ENCODE data around the gene FLCN. TPM values are rescaled to one million over a fixed set of nuclear protein-coding genes. Genes with fewer than 3 reads are reported as not detected.

FLCN gene
- polyA plus RNA-seq, 1 donor (not counting 4 experiments of a cell fraction or from before 2014, with no cell fraction given) = 12.5 TPM

DNA sequence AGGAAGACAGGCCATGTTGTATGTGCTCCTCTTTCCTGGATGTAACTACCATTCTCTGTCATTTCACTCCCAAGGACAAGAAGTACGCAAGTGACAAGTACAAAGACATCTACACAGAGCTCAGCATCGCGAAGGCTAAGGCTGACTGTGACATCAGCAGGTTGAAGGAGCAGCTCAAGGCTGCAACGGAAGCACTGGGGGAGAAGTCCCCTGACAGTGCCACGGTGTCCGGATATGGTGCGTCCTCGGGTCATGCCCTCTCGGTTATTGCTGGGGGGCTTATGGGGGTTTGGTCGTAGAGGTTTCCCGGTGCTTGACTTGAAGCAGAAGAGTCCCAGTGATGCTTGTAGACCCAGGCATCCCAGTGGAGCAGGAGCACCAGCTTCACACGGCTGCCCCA is 59.8 kb downstream of the FLCN start:
- DNase-seq (ENCODE audit: low read depth, low spot score) (no peak), FAIRE-seq (no peak)
- Histone ChIP-seq H3K9me3 (ENCODE audit: control insufficient read depth, low read depth, low read length) (no peaks in the 10 kb centered on the region), H3K9me1 (ENCODE audit: control insufficient read depth, extremely low read depth, insufficient read depth, low read length) (no peaks in the 10 kb centered on the region), H3K4me1 (ENCODE audit: control insufficient read depth, extremely low read depth, insufficient read depth, low read length) (no peaks in the 10 kb centered on the region), H2AFZ (ENCODE audit: control insufficient read depth, low read length) (no peak overlapping the region), H3K27me3 (ENCODE audit: control insufficient read depth, extremely low read depth, insufficient read depth, low read length) (no peaks in the 10 kb centered on the region), H4K20me1 (ENCODE audit: control insufficient read depth, extremely low read depth, insufficient read depth, low read length) (peaks cover 3% of the 10 kb centered on the region), H3K9ac (ENCODE audit: control insufficient read depth, extremely low read depth, insufficient read depth, low read length) (no peak overlapping the region), H3K79me2 (ENCODE audit: control insufficient read depth, insufficient read depth, low read length) (no peaks in the 10 kb centered on the region), H3K36me3 (ENCODE audit: control insufficient read depth in 2 of 2, extremely low read depth in 1 of 2, insufficient read depth in 2 of 2, low read length in 2 of 2) (peaks cover 70 to 71% of the 10 kb centered on the region in 2 experiments), H3K4me3 (ENCODE audit: control insufficient read depth in 2 of 3, extremely low read depth in 1 of 3, insufficient read depth in 2 of 3, low read depth in 1 of 3, low read length in 3 of 3) (no peak overlapping the region), H3K27ac (ENCODE audit: control insufficient read depth, insufficient read depth, low read length) (no peak overlapping the region), H3K4me2 (ENCODE audit: control insufficient read depth, extremely low read depth, insufficient read depth, low read depth, low read length) (no peak overlapping the region)
- dilution Hi-C loops (cut with MboI; ENCODE audit: extremely low pct_ligation_motif_present, low sequenced_read_pairs) = no loop called here
- no peak for TF ChIP-seq EZH2 (IDR thresholded peaks at IDR 0.05; ENCODE audit: low read length)
- TF ChIP-seq, protein P1, sequence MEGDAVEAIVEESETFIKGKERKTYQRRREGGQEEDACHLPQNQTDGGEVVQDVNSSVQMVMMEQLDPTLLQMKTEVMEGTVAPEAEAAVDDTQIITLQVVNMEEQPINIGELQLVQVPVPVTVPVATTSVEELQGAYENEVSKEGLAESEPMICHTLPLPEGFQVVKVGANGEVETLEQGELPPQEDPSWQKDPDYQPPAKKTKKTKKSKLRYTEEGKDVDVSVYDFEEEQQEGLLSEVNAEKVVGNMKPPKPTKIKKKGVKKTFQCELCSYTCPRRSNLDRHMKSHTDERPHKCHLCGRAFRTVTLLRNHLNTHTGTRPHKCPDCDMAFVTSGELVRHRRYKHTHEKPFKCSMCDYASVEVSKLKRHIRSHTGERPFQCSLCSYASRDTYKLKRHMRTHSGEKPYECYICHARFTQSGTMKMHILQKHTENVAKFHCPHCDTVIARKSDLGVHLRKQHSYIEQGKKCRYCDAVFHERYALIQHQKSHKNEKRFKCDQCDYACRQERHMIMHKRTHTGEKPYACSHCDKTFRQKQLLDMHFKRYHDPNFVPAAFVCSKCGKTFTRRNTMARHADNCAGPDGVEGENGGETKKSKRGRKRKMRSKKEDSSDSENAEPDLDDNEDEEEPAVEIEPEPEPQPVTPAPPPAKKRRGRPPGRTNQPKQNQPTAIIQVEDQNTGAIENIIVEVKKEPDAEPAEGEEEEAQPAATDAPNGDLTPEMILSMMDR (optimal IDR thresholded peaks at IDR 0.05 in 1 of 3, IDR thresholded peaks at IDR 0.05 in 1 of 3, conservative IDR thresholded peaks at IDR 0.05 in 1 of 3; ENCODE audit: extremely low read depth in 1 of 3, insufficient read depth in 2 of 3, low read length in 3 of 3) = no peak

DNA sequence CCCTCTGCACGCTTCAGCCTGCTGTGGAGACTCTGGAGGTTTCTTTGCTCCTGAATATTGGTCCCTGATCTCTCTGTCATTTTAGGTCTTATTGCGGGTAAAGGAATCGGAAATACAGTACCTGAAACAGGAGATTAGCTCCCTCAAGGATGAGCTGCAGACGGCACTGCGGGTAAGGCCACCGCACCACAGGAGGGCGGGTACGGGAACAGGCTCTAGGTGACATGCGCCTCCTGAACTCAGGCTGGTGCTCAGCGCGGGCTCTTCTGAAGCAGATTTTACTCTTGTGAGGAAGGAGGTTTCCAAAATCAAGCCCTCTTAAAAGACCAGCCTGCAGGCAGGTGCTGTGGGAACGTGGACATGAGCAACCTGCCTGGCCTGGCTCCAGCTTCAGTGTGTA is 60.6 kb downstream of the FLCN start:
- H3K9me3 ChIP-seq (ENCODE audit: control insufficient read depth, low read depth, low read length) = no peaks in the 10 kb centered on the region
- no peaks in the 10 kb centered on the region for H3K4me1 ChIP-seq (ENCODE audit: control insufficient read depth, extremely low read depth, insufficient read depth, low read length)
- peaks cover 68 to 72% of the 10 kb centered on the region in 2 experiments for H3K36me3 ChIP-seq (ENCODE audit: control insufficient read depth in 2 of 2, extremely low read depth in 1 of 2, insufficient read depth in 2 of 2, low read length in 2 of 2)
- FAIRE-seq (no peak), DNase-seq (ENCODE audit: low read depth, low spot score) (no peak)
- no peak overlapping the region for H2AFZ ChIP-seq (ENCODE audit: control insufficient read depth, low read length)
- TF ChIP-seq, protein P1 (optimal IDR thresholded peaks at IDR 0.05 in 1 of 3, IDR thresholded peaks at IDR 0.05 in 1 of 3, conservative IDR thresholded peaks at IDR 0.05 in 1 of 3; ENCODE audit: extremely low read depth in 1 of 3, insufficient read depth in 2 of 3, low read length in 3 of 3) = no peak
- H4K20me1 ChIP-seq (ENCODE audit: control insufficient read depth, extremely low read depth, insufficient read depth, low read length) = peaks cover 3% of the 10 kb centered on the region
- H3K9me1 ChIP-seq (ENCODE audit: control insufficient read depth, extremely low read depth, insufficient read depth, low read length) = no peaks in the 10 kb centered on the region
- H3K27ac ChIP-seq (ENCODE audit: control insufficient read depth, insufficient read depth, low read length) = no peak overlapping the region
- no peak overlapping the region for H3K4me3 ChIP-seq (ENCODE audit: control insufficient read depth in 2 of 3, extremely low read depth in 1 of 3, insufficient read depth in 2 of 3, low read depth in 1 of 3, low read length in 3 of 3)
- H3K79me2 ChIP-seq (ENCODE audit: control insufficient read depth, insufficient read depth, low read length) = no peaks in the 10 kb centered on the region
- dilution Hi-C loops (cut with MboI; ENCODE audit: extremely low pct_ligation_motif_present, low sequenced_read_pairs) = no loop called here
- no peaks in the 10 kb centered on the region for H3K27me3 ChIP-seq (ENCODE audit: control insufficient read depth, extremely low read depth, insufficient read depth, low read length)
- no peak overlapping the region for H3K4me2 ChIP-seq (ENCODE audit: control insufficient read depth, extremely low read depth, insufficient read depth, low read depth, low read length)
- no peak overlapping the region for H3K9ac ChIP-seq (ENCODE audit: control insufficient read depth, extremely low read depth, insufficient read depth, low read length)

Measured in keratinocyte (primary cell).